Measurements from ENCODE around the gene PRRG3. TPM values are rescaled to one million over a fixed set of nuclear protein-coding genes. Genes with fewer than 3 reads are reported as not detected.
"Not testable (repeated sequence)": the region's sequence is repeated elsewhere in the genome, so short reads cannot be mapped to it uniquely, and the experiment has no call there.

Gene PRRG3
- total RNA-seq, result not detected

GRCh38 chrX:151694661-151695582 lies at the start of gene PRRG3:
Gene PRRG3 (plus strand): TSS chrX:151695458. CDS start chrX:151698815, 3,357 bp downstream.
- Mint-ChIP-seq H3K27me3 (ENCODE audit: low read depth) (peaks cover 34% of the 10 kb centered on the region), H3K36me3 (ENCODE audit: insufficient read depth in 2 of 2) (no peaks in the 10 kb centered on the region), H3K27ac (no peak within 1 kb of the TSS), H3K4me1 (ENCODE audit: low read depth) (no peaks in the 10 kb centered on the region), H3K4me3 (no peak within 1 kb of the TSS), H3K9me3 (no peaks in the 10 kb centered on the region)
- ATAC-seq (replicated peaks in 1 of 2), result no peak
- DNase-seq, result no peak

DNA sequence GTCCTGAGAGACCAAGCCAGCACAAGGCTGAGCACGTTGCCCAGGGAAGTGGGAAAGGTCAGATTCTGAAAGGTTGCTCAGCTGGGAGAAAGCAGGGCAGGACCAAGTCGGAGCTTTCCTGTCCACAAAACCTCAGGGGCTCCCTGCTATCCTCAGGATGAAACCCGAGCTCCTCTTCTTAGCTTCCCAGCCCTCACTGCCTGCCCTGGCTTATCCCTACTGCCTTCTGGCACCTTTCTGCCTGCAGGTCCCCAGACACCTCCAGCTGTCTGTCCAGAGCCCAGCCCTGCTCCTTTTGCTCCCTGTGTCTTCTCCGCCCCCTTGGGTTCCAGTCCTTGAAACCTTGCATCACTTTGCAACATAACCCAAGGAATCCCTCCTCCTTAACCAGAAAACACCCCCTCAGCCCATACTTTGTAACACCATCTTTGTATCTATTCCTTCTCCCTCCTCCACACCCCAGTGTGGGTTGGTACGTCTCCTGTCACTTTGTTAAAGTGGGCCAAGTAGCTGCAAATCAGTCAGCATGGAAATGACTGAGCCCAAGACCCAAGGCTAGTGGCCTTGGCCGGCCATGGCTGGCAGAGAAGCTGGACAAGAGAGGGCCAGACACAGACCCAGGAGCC lies 20.0 kb upstream of the PRRG3 start:
- Mint-ChIP-seq H3K4me3 (no peak overlapping the region), H3K27me3 (ENCODE audit: low read depth) (peaks cover 37% of the 10 kb centered on the region), H3K9me3 (no peaks in the 10 kb centered on the region), H3K4me1 (ENCODE audit: low read depth) (no peaks in the 10 kb centered on the region), H3K36me3 (ENCODE audit: insufficient read depth in 2 of 2) (no peaks in the 10 kb centered on the region), H3K27ac (no peak overlapping the region)
- ATAC-seq (replicated peaks in 1 of 2) (no peak), DNase-seq (no peak)

GRCh38 chrX:151676196-151676595 lies 19.1 kb upstream of the PRRG3 start:
- Mint-ChIP-seq H3K9me3 (no peaks in the 10 kb centered on the region), H3K27ac (no peak overlapping the region), H3K36me3 (ENCODE audit: insufficient read depth in 2 of 2) (no peaks in the 10 kb centered on the region), H3K4me1 (ENCODE audit: low read depth) (no peaks in the 10 kb centered on the region), H3K4me3 (no peak overlapping the region), H3K27me3 (ENCODE audit: low read depth) (peaks cover 35% of the 10 kb centered on the region)
- no peak for ATAC-seq (replicated peaks in 1 of 2)
- DNase-seq, result no peak

- Mint-ChIP-seq H3K27me3 (ENCODE audit: low read depth) (peaks cover 49% of the 10 kb centered on the region), H3K27ac (no peak overlapping the region), H3K4me3 (no peak overlapping the region), H3K4me1 (ENCODE audit: low read depth) (no peaks in the 10 kb centered on the region), H3K9me3 (no peaks in the 10 kb centered on the region), H3K36me3 (ENCODE audit: insufficient read depth in 2 of 2) (no peaks in the 10 kb centered on the region)
- ATAC-seq (replicated peaks in 1 of 2) (no peak), DNase-seq (no peak)
Measured at GRCh38 chrX:151679798-151680402, 15.4 kb upstream of the PRRG3 start.

GRCh38 chrX:151680805-151681204 lies 14.5 kb upstream of the PRRG3 start:
- ATAC-seq (replicated peaks in 1 of 2) (peak; percentile 60 to 62), DNase-seq (peak; percentile 69 to 70)
- Mint-ChIP-seq H3K27me3 (ENCODE audit: low read depth) (peaks cover 49% of the 10 kb centered on the region), H3K27ac (no peak overlapping the region), H3K36me3 (ENCODE audit: insufficient read depth in 2 of 2) (no peaks in the 10 kb centered on the region), H3K4me1 (ENCODE audit: low read depth) (no peaks in the 10 kb centered on the region), H3K4me3 (no peak overlapping the region), H3K9me3 (no peaks in the 10 kb centered on the region)

GRCh38 chrX:151687635-151688034 lies 7.6 kb upstream of the PRRG3 start:
- Mint-ChIP-seq H3K4me3 (no peak overlapping the region), H3K36me3 (ENCODE audit: insufficient read depth in 2 of 2) (no peaks in the 10 kb centered on the region), H3K27ac (no peak overlapping the region), H3K4me1 (ENCODE audit: low read depth) (no peaks in the 10 kb centered on the region), H3K9me3 (no peaks in the 10 kb centered on the region), H3K27me3 (ENCODE audit: low read depth) (peaks cover 26% of the 10 kb centered on the region)
- ATAC-seq (replicated peaks in 1 of 2) (no peak), DNase-seq (no peak)

DNA sequence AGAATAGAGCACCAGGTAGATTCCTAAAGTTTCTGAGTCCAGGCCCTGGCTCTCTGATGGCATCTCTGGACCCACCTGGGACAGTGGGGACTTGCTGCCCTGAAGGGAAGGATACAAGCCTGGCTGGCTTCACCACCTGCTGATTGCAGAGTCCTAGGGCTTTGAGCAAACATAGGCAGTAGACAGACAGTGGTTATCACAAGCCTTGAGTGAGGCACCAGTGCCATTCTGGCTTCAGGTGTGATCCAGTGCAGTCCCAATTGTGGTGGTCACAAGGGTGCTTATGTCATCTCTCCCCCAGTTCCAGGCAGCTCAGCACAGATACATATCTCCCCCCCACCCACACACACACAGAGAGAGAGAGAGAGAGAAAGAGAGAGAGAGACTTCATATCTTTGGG lies 6.6 kb upstream of the PRRG3 start:
- H3K4me1 Mint-ChIP-seq (ENCODE audit: low read depth), result no peaks in the 10 kb centered on the region
- no peaks in the 10 kb centered on the region for H3K36me3 Mint-ChIP-seq (ENCODE audit: insufficient read depth in 2 of 2)
- H3K27ac Mint-ChIP-seq, result no peak overlapping the region
- H3K4me3 Mint-ChIP-seq, result no peak overlapping the region
- DNase-seq (no peak), ATAC-seq (replicated peaks in 1 of 2) (no peak)
- no peaks in the 10 kb centered on the region for H3K9me3 Mint-ChIP-seq
- peaks cover 23% of the 10 kb centered on the region for H3K27me3 Mint-ChIP-seq (ENCODE audit: low read depth)

- Mint-ChIP-seq H3K27ac (no peak overlapping the region), H3K4me3 (no peak overlapping the region), H3K27me3 (ENCODE audit: low read depth) (peaks cover 34% of the 10 kb centered on the region), H3K36me3 (ENCODE audit: insufficient read depth in 2 of 2) (no peaks in the 10 kb centered on the region), H3K9me3 (no peaks in the 10 kb centered on the region), H3K4me1 (ENCODE audit: low read depth) (no peaks in the 10 kb centered on the region)
- ATAC-seq (replicated peaks in 1 of 2) (no peak), DNase-seq (no peak)
Measured at GRCh38 chrX:151692825-151693224, 2.4 kb upstream of the PRRG3 start.

DNA sequence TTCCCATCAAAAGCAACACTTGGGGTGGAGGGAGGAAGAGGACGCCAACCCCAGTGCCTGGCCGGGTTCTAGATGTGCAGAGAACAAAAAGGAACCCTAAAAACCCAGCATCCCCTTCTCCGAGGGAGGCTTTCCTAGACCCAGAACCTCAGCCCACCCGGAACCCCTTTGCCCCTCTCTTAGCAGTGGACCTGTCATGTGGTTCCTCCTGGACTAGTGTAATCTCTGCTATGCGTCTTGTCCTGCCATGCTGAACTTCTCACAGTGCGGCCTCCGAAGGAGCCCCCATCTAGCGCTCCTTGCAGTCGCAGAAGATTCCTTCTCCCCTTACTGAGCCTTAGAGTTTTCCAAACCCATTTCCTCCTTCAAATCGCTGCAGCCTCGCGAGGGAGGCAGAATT lies 1.1 kb upstream of the PRRG3 start:
- H3K27me3 Mint-ChIP-seq (ENCODE audit: low read depth), result peaks cover 34% of the 10 kb centered on the region
- H3K4me3 Mint-ChIP-seq, result no peak overlapping the region
- no peak for ATAC-seq (replicated peaks in 1 of 2)
- no peak for DNase-seq
- H3K36me3 Mint-ChIP-seq (ENCODE audit: insufficient read depth in 2 of 2), result no peaks in the 10 kb centered on the region
- H3K27ac Mint-ChIP-seq, result no peak overlapping the region
- H3K9me3 Mint-ChIP-seq, result no peaks in the 10 kb centered on the region
- no peaks in the 10 kb centered on the region for H3K4me1 Mint-ChIP-seq (ENCODE audit: low read depth)

DNA sequence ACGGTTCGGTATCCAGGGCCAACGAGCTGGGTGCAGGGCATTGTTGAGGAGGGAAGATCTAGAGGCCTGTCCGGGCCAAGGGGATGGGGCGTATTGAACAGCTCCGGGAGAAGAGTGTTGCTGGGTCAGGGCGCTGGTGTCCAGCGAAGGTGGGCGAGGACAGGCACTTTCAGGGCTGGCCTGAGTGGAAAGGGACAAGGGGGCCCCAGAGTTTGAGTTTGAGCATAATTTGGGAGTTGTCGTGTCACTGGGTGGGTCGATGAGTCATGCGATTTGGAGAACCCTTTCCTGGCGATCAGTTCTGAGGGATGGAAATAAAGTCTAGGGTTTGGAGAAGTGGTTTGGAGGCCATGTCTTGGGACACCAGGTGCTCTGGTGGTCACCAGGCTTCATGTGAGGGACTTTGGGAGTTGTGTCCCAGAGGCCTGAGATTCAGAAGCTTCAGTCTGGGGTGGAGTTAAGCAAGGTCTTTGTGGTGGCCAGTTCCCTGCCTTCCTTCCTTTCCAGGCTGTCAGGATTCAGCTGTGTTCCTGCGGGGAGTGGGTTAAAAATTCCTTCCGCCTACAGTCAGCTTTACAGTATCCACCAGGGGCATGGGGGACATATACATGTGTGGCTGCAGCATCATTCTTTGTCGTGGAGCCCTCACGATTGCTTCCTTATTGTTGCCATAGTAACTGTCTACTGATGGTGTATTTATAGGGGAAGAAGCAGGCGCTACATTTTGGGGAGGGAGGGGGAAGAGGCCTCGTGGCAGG lies 504 bp downstream of the PRRG3 start:
- no peak overlapping the region for H3K4me3 Mint-ChIP-seq
- no peaks in the 10 kb centered on the region for H3K4me1 Mint-ChIP-seq (ENCODE audit: low read depth)
- DNase-seq (no peak), ATAC-seq (replicated peaks in 1 of 2) (no peak)
- H3K36me3 Mint-ChIP-seq (ENCODE audit: insufficient read depth in 2 of 2), result no peaks in the 10 kb centered on the region
- no peak overlapping the region for H3K27ac Mint-ChIP-seq
- no peaks in the 10 kb centered on the region for H3K9me3 Mint-ChIP-seq
- peaks cover 34% of the 10 kb centered on the region for H3K27me3 Mint-ChIP-seq (ENCODE audit: low read depth)

DNA sequence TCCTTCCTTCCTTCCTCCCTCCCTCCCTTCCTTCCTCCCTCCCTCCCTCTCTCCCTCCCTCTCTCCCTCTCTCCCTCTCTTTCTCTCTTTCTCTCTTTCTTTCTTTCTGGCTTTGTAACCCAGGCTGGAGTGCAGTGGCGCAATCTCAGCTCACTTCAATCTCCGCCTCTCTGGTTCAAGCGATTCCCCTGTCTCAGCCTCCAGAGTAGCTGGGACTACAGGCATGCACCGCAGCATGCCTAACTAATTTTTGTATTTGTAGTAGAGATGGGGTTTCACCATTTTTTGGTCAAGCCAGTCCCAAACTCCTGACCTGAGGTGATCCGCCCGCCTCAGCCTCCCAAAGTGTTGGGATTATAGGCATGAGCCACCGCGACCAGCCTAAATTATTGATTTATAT lies 1.8 kb downstream of the PRRG3 start:
- not testable (repeated sequence) for H3K36me3 Mint-ChIP-seq (ENCODE audit: insufficient read depth in 2 of 2); H3K4me1 Mint-ChIP-seq (ENCODE audit: low read depth); DNase-seq; H3K4me3 Mint-ChIP-seq; H3K9me3 Mint-ChIP-seq; H3K27ac Mint-ChIP-seq; ATAC-seq (replicated peaks in 1 of 2)
- peaks cover 34% of the 10 kb centered on the region for H3K27me3 Mint-ChIP-seq (ENCODE audit: low read depth)

GRCh38 chrX:151697522-151697921 lies 2.3 kb downstream of the PRRG3 start:
- ATAC-seq (replicated peaks in 1 of 2), result no peak

DNA sequence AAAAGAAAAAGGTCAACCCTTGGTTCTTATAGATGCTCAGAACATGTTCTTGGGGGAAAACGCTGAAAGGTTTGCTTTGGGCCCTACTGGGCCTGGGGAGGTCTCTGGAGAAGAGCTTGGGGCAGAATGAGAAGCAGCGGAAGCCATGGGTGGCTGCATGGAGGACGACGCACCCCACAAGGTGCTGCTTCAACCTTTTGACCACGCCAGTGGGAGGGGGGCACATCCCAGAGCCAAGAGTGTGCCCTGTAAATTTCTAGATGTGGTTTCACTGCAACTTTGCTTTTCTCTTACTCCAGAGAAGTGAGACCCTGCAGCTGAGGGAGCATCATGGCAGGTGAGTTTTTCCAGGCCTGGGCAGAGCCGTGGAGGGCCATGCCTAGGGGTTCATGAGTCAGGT lies 3.2 kb downstream of the PRRG3 start:
- Mint-ChIP-seq H3K4me3 (no peak overlapping the region), H3K4me1 (ENCODE audit: low read depth) (no peaks in the 10 kb centered on the region), H3K27me3 (ENCODE audit: low read depth) (peaks cover 29% of the 10 kb centered on the region), H3K27ac (no peak overlapping the region), H3K9me3 (no peaks in the 10 kb centered on the region), H3K36me3 (ENCODE audit: insufficient read depth in 2 of 2) (no peaks in the 10 kb centered on the region)
- DNase-seq, result no peak
- no peak for ATAC-seq (replicated peaks in 1 of 2)

More at GRCh38 chrX:151697522-151697921, 2.3 kb downstream of the PRRG3 start:
- Mint-ChIP-seq H3K36me3 (ENCODE audit: insufficient read depth in 2 of 2) (no peaks in the 10 kb centered on the region), H3K4me1 (ENCODE audit: low read depth) (no peaks in the 10 kb centered on the region), H3K9me3 (no peaks in the 10 kb centered on the region), H3K27me3 (ENCODE audit: low read depth) (peaks cover 34% of the 10 kb centered on the region), H3K4me3 (no peak overlapping the region), H3K27ac (no peak overlapping the region)
- DNase-seq, result no peak

All from activated T-cell treated with anti-CD3 and anti-CD28 coated beads, Interleukin-2, amount 50 U/mL, for 72 hours (primary cell).